ENCODE measurements around the gene RAET1L.

- TF ChIP-seq CTCF (IDR thresholded peaks at IDR 0.05) (no peak), POLR2A (IDR thresholded peaks at IDR 0.05) (no peak)
Observed at GRCh38 chr6:150072201-150072600, 46.9 kb upstream of the RAET1L start.

Measured in Peyer's patch (tissue), 4 donors.